Panc1 (cell line): Measurements from ENCODE around the gene MYL12A. TPM values are rescaled to one million over a fixed set of nuclear protein-coding genes. Genes with fewer than 3 reads are reported as not detected.

Source experiments
- ATAC-seq: fragments of 200-7000 bp; cut with Tn5 transposase; 2 replicates; pipeline ENCODE4 v1.9.1; 2020; ENCODE audit warnings: mild to moderate bottlenecking, moderate library complexity
- BruUV-seq: library from RNA; stranded (reverse); fragments of 400-500 nt; replicated peaks from 2 replicates; lab custom pipeline; 2021; lab: Mats Ljungman, UMichigan
- CTCF ChIA-PET: fragments of 300-600 bp; sonication (Branson Sonifier 250); formaldehyde crosslinking; loops from one replicate; lab custom pipeline; 2022; ENCODE audit warnings: antibody characterized with exemption; lab: Charles Lee
- POLR2A ChIA-PET: fragments of 300-600 bp; sonication (Branson Sonifier 250); formaldehyde crosslinking; loops from one replicate; lab custom pipeline; 2022; ENCODE audit warnings: antibody characterized with exemption; lab: Charles Lee
- DNase-seq: peaks from one replicate; pipeline ENCODE4 v3.0.0-alpha.2; 2010; ENCODE audit warnings: low read depth, low spot score
- H3K27ac ChIP-seq: 2 replicates; pipeline ENCODE4 v1.5.1; 2011; ENCODE audit warnings: mild to moderate bottlenecking, low read length, inconsistent platforms
- H3K27me3 ChIP-seq: fragments of 200-500 bp; sonication (Bioruptor generic); 2 replicates; pipeline ENCODE4 v1.6.0; 2014; ENCODE audit warnings: low read length, inconsistent platforms; ENCODE audit not compliant: control insufficient read depth, insufficient read depth
- H3K36me3 ChIP-seq: fragments of 200-500 bp; sonication (Bioruptor generic); 2 replicates; pipeline ENCODE4 v1.5.1; 2014; ENCODE audit warnings: inconsistent platforms, mild to moderate bottlenecking, low read length, moderate library complexity; ENCODE audit not compliant: control insufficient read depth, insufficient read depth
- H3K4me1 ChIP-seq: 2 replicates; pipeline ENCODE4 v1.5.1; 2011; ENCODE audit warnings: inconsistent platforms, mild to moderate bottlenecking, low read length, moderate library complexity; ENCODE audit not compliant: control insufficient read depth, insufficient read depth
- H3K4me3 ChIP-seq, 2 experiments: 2 replicates each; pipeline ENCODE4 v1.5.1; 2011 to 2012; ENCODE audit warnings: low read depth in 2 of 2, low read length in 2 of 2, mild to moderate bottlenecking in 2 of 2, inconsistent platforms in 1 of 2, moderate library complexity in 1 of 2
- H3K9me3 ChIP-seq: fragments of 200-500 bp; sonication (Bioruptor generic); 2 replicates; pipeline ENCODE4 v1.5.1; 2014; ENCODE audit warnings: low read depth, mild to moderate bottlenecking, inconsistent platforms, low read length, moderate library complexity; ENCODE audit not compliant: control insufficient read depth, insufficient read depth
- CTCF ChIP-seq: fragments of 450-650 bp; IDR thresholded peaks from 2 replicates; pipeline ENCODE4 v1.5.1; 2017; ENCODE audit warnings: mild to moderate bottlenecking
- POLR2AphosphoS5 ChIP-seq: IDR thresholded peaks from 2 replicates; pipeline ENCODE4 v1.6.1; 2012; ENCODE audit warnings: mild to moderate bottlenecking, low read depth, low read length, moderate library complexity
- REST ChIP-seq, 2 experiments: IDR thresholded peaks; 2 replicates each; pipeline ENCODE4 v1.6.1; 2011 to 2012; ENCODE audit warnings: low read depth in 2 of 2, control low read depth in 1 of 2, low read length in 1 of 2, mild to moderate bottlenecking in 1 of 2, moderate library complexity in 1 of 2; ENCODE audit not compliant: insufficient read depth in 1 of 2
- SIN3A ChIP-seq: IDR thresholded peaks from 2 replicates; pipeline ENCODE4 v1.6.1; 2012; ENCODE audit warnings: low read depth, mild to moderate bottlenecking, low read length, moderate library complexity, borderline replicate concordance; ENCODE audit not compliant: insufficient read depth
- TCF7L2 ChIP-seq: IDR thresholded peaks from 2 replicates; pipeline ENCODE4 v1.6.1; 2011; ENCODE audit warnings: mild to moderate bottlenecking, low read depth, low read length, inconsistent platforms
- in situ Hi-C: cut with HindIII; loops from 2 replicates; pipeline ENCODE4 v1.10.0; 2016; ENCODE audit warnings: low sequenced_read_pairs, low pct_unique_long_range_greater_than_20kb
- intact Hi-C: fragments of 100-400 bp; cut with micrococcal nuclease; formaldehyde crosslinking; loops from one replicate; pipeline ENCODE4 v1.10.0; 2022; ENCODE audit not compliant: unreplicated experiment
- total RNA-seq: library from RNA; stranded (reverse); gene quantifications from one replicate; pipeline ENCODE4 v1.2.1, GENCODE V29; 2021; ENCODE audit not compliant: unreplicated experiment

The MYL12A gene
- total RNA-seq, 1 experiment from 2014 or later, result 489 TPM

DNA sequence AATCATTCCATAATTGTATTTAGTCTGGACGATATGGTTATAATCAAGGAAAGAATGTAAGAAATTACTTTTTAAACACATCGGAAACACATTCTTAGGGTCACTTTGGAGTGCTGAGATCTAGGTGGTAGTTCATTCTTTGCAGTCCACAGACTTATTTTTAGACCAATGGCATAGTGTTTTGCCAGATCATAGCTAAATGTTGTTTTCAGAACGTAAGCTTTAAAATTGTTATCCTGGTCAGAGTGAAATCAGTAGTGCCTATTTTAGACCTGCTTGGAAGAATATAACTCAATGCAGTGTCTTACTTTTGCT, 4.3 kb downstream of the MYL12A start:
- Histone ChIP-seq H3K4me1 (peaks cover 62% of the 10 kb centered on the region), H3K36me3 (peaks cover 64% of the 10 kb centered on the region), H3K4me3 (peak overlapping the region in 1 of 2 experiments; percentile 9; a peak in 1 of 4 replicates), H3K27me3 (no peaks in the 10 kb centered on the region), H3K9me3 (no peaks in the 10 kb centered on the region), H3K27ac (peak overlapping the region; percentile 100)
- ChIA-PET CTCF (no interaction called here), POLR2A (no interaction called here)
- ATAC-seq (no peak), DNase-seq (no peak)
- no TSS peak for BruUV-seq
- in situ Hi-C loops (no loop called here), intact Hi-C loops (no loop called here)
- TF ChIP-seq TCF7L2 (no peak), POLR2AphosphoS5 (peak; percentile 53; the same call in 1 of the 2 replicates)

GRCh38 chr18:3252843-3253242, 5.2 kb downstream of the MYL12A start:
- peaks cover 71% of the 10 kb centered on the region for H3K36me3 ChIP-seq
- BruUV-seq, result no TSS peak
- peak overlapping the region; percentile 54 for H3K27ac ChIP-seq
- no peaks in the 10 kb centered on the region for H3K9me3 ChIP-seq
- POLR2A ChIA-PET, result no interaction called here
- TF ChIP-seq SIN3A, result no peak
- no peak for TF ChIP-seq CTCF
- TF ChIP-seq TCF7L2, result no peak
- in situ Hi-C loops, result no loop called here
- no peak for ATAC-seq
- no peak for DNase-seq
- CTCF ChIA-PET, result no interaction called here
- H3K4me3 ChIP-seq, result no peak overlapping the region
- no peaks in the 10 kb centered on the region for H3K27me3 ChIP-seq
- intact Hi-C loops, result no loop called here
- peaks cover 62% of the 10 kb centered on the region for H3K4me1 ChIP-seq

DNA sequence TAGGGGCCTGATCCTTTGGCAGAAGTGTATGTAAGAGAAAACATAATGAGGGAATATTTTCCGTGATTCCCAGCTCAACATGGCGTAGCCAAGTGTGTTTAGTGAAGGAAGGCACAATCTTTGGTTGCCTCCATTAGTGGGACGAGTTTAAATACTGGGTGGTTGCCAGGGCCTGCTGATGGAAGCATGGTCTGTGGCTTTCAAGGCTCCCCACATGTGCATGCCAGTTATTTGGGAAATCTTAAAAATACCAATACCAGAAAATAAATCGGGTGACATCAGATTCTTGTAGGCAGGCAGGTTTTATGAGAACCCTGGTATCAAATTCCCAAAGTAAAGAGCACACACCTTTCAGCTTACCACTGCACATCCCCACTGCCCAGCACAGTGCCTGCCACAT, 7.1 kb downstream of the MYL12A start:
- TF ChIP-seq TCF7L2, result no peak
- TF ChIP-seq REST (IDR thresholded peaks at IDR 0.05; ENCODE audit: insufficient read depth in 1 of 2, low read depth in 2 of 2, low read length in 1 of 2), result no peak

More for the DNA sequence above, 7.1 kb downstream of the MYL12A start:
- peaks cover 59% of the 10 kb centered on the region for H3K36me3 ChIP-seq
- DNase-seq, result no peak
- in situ Hi-C loops (no loop called here), intact Hi-C loops (no loop called here)
- no peaks in the 10 kb centered on the region for H3K27me3 ChIP-seq
- CTCF ChIA-PET, result no interaction called here
- POLR2A ChIA-PET, result interaction anchor here (0.6 kb wide), 1 partner anchor 412 kb away, joined by 3 read pairs; no protein-coding TSS in a partner anchor
- H3K27ac ChIP-seq, result no peak overlapping the region
- no peaks in the 10 kb centered on the region for H3K9me3 ChIP-seq
- no peak overlapping the region for H3K4me3 ChIP-seq
- H3K4me1 ChIP-seq, result peaks cover 73% of the 10 kb centered on the region
- no TSS peak for BruUV-seq
- ATAC-seq, result no peak
